Keratinocyte (primary cell): ENCODE results near the gene UNC119B.

Source experiments
- EZH2 ChIP-seq: IDR thresholded peaks from one replicate; pipeline ENCODE4 v1.6.1; 2012; ENCODE audit warnings: inconsistent platforms, mild to moderate bottlenecking, low read length, moderate library complexity
- TF ChIP-seq, protein P1 (sequence below), 3 experiments: IDR thresholded peaks in 1 of 3; conservative IDR thresholded peaks in 1 of 3; optimal IDR thresholded peaks in 1 of 3; 2 replicates in 2 of 3; 3 replicates in 1 of 3; pipeline versions ENCODE3 to v1.5.1; 2011; ENCODE audit warnings: low read length in 3 of 3, mild to moderate bottlenecking in 3 of 3, moderate library complexity in 2 of 3, control low read depth in 1 of 3, inconsistent platforms in 1 of 3; ENCODE audit not compliant: insufficient read depth in 2 of 3; ENCODE audit errors: extremely low read depth in 1 of 3

- TF ChIP-seq, protein P1, sequence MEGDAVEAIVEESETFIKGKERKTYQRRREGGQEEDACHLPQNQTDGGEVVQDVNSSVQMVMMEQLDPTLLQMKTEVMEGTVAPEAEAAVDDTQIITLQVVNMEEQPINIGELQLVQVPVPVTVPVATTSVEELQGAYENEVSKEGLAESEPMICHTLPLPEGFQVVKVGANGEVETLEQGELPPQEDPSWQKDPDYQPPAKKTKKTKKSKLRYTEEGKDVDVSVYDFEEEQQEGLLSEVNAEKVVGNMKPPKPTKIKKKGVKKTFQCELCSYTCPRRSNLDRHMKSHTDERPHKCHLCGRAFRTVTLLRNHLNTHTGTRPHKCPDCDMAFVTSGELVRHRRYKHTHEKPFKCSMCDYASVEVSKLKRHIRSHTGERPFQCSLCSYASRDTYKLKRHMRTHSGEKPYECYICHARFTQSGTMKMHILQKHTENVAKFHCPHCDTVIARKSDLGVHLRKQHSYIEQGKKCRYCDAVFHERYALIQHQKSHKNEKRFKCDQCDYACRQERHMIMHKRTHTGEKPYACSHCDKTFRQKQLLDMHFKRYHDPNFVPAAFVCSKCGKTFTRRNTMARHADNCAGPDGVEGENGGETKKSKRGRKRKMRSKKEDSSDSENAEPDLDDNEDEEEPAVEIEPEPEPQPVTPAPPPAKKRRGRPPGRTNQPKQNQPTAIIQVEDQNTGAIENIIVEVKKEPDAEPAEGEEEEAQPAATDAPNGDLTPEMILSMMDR (optimal IDR thresholded peaks at IDR 0.05 in 1 of 3, IDR thresholded peaks at IDR 0.05 in 1 of 3, conservative IDR thresholded peaks at IDR 0.05 in 1 of 3; ENCODE audit: extremely low read depth in 1 of 3, insufficient read depth in 2 of 3, low read length in 3 of 3) = no peak
- TF ChIP-seq EZH2 = no peak
Measured at GRCh38 chr12:120736404-120737331, 26.4 kb downstream of the UNC119B start.
